HEK293 (cell line): ENCODE data around the gene ATPAF2.

ENCODE experiments used
- SP3 ChIP-seq: fragments of 450-650 bp; formaldehyde crosslinking; IDR thresholded peaks from 2 replicates; pipeline ENCODE4 v1.5.1; 2016; ENCODE audit warnings: missing biosample characterization, missing genetic modification characterization
- YY1 ChIP-seq: fragments of 450-650 bp; formaldehyde crosslinking; IDR thresholded peaks from 2 replicates; pipeline ENCODE4 v1.5.1; 2018; ENCODE audit warnings: missing biosample characterization, missing genetic modification characterization
- ZBTB8A ChIP-seq: fragments of 450-650 bp; formaldehyde crosslinking; IDR thresholded peaks from 2 replicates; pipeline ENCODE4 v1.5.1; 2016; ENCODE audit warnings: missing biosample characterization, missing genetic modification characterization
- ZNF239 ChIP-seq: fragments of 450-650 bp; formaldehyde crosslinking; IDR thresholded peaks from 2 replicates; pipeline ENCODE4 v1.5.1; 2016; ENCODE audit warnings: missing biosample characterization, missing genetic modification characterization
- ZNF501 ChIP-seq: fragments of 450-650 bp; formaldehyde crosslinking; IDR thresholded peaks from 2 replicates; pipeline ENCODE4 v1.5.1; 2016; ENCODE audit warnings: missing biosample characterization, missing genetic modification characterization
- ZNF529 ChIP-seq: fragments of 450-650 bp; formaldehyde crosslinking; IDR thresholded peaks from 2 replicates; pipeline ENCODE4 v1.5.1; 2017; ENCODE audit warnings: missing genetic modification characterization, missing biosample characterization; ENCODE audit not compliant: insufficient replicate concordance
- ZNF558 ChIP-seq: fragments of 450-650 bp; formaldehyde crosslinking; IDR thresholded peaks from 2 replicates; pipeline ENCODE4 v1.5.1; 2016; ENCODE audit warnings: missing biosample characterization, missing genetic modification characterization
- ZNF677 ChIP-seq: fragments of 450-650 bp; IDR thresholded peaks from 2 replicates; pipeline ENCODE4 v1.5.0; 2018; ENCODE audit warnings: missing biosample characterization, mild to moderate bottlenecking, missing genetic modification characterization, moderate library complexity
- TF ChIP-seq, protein P1 (sequence below): fragments of 450-650 bp; formaldehyde crosslinking; IDR thresholded peaks from 2 replicates; pipeline ENCODE4 v1.5.1; 2016; ENCODE audit warnings: missing biosample characterization, missing genetic modification characterization
- TF ChIP-seq, protein P2 (sequence below): fragments of 450-650 bp; formaldehyde crosslinking; IDR thresholded peaks from 2 replicates; pipeline ENCODE4 v1.5.1; 2016; ENCODE audit warnings: missing biosample characterization, missing genetic modification characterization, low read depth

DNA sequence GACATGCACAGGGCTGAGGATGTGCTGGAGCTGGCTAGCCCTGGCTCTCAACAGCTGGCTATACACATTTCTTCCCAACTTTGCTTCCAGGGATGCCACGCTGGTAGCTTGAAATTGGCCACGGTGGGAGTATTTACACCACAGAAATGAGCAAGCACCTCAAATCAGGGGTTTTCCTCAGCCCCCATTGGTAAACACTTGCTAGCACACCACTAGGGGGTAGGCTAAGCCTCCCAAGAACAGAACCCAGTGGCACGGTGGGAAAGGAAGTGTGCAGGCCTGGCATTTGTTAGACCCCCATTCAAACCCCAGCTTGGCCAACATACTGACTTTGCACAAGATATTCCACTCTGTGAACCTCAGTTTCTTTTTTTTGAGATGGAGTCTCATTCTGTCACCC lies 53.4 kb downstream of the ATPAF2 start:
- TF ChIP-seq, protein P1, sequence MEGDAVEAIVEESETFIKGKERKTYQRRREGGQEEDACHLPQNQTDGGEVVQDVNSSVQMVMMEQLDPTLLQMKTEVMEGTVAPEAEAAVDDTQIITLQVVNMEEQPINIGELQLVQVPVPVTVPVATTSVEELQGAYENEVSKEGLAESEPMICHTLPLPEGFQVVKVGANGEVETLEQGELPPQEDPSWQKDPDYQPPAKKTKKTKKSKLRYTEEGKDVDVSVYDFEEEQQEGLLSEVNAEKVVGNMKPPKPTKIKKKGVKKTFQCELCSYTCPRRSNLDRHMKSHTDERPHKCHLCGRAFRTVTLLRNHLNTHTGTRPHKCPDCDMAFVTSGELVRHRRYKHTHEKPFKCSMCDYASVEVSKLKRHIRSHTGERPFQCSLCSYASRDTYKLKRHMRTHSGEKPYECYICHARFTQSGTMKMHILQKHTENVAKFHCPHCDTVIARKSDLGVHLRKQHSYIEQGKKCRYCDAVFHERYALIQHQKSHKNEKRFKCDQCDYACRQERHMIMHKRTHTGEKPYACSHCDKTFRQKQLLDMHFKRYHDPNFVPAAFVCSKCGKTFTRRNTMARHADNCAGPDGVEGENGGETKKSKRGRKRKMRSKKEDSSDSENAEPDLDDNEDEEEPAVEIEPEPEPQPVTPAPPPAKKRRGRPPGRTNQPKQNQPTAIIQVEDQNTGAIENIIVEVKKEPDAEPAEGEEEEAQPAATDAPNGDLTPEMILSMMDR (tag by site-specific recombination) = no peak
- TF ChIP-seq ZBTB8A = no peak
- no peak for TF ChIP-seq SP3 (tag by site-specific recombination)
- no peak for TF ChIP-seq ZNF677 (tag by site-specific recombination)
- no peak for TF ChIP-seq ZNF501
- TF ChIP-seq, protein P2, sequence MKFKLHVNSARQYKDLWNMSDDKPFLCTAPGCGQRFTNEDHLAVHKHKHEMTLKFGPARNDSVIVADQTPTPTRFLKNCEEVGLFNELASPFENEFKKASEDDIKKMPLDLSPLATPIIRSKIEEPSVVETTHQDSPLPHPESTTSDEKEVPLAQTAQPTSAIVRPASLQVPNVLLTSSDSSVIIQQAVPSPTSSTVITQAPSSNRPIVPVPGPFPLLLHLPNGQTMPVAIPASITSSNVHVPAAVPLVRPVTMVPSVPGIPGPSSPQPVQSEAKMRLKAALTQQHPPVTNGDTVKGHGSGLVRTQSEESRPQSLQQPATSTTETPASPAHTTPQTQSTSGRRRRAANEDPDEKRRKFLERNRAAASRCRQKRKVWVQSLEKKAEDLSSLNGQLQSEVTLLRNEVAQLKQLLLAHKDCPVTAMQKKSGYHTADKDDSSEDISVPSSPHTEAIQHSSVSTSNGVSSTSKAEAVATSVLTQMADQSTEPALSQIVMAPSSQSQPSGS = no peak
- no peak for TF ChIP-seq ZNF529 (tag by site-specific recombination)
- no peak for TF ChIP-seq ZNF558
- no peak for TF ChIP-seq YY1
- TF ChIP-seq ZNF239 (tag by site-specific recombination) = no peak
